H1 (cell line): ENCODE measurements around the gene PLXNA4. TPM values are rescaled to one million over a fixed set of nuclear protein-coding genes. Genes with fewer than 3 reads are reported as not detected.

ENCODE experiments used
- KDM1A ChIP-seq: fragments of 200-600, 300-600 bp; sonication (generic); IDR thresholded peaks from 2 replicates; pipeline ENCODE4 v1.7.1; 2016; ENCODE audit warnings: mild to moderate bottlenecking, low read length, borderline replicate concordance
- POLR2AphosphoS5 ChIP-seq: IDR thresholded peaks from 2 replicates; pipeline ENCODE4 v1.6.1; 2011; ENCODE audit warnings: low read depth, low read length
- POU5F1 ChIP-seq: IDR thresholded peaks from 2 replicates; pipeline ENCODE4 v1.6.1; 2011; ENCODE audit warnings: low read depth, mild to moderate bottlenecking, low read length, moderate library complexity
- SP2 ChIP-seq: IDR thresholded peaks from 2 replicates; pipeline ENCODE4 v1.6.1; 2012; ENCODE audit warnings: mild to moderate bottlenecking, low read length, inconsistent platforms
- polyA plus RNA-seq, 7 experiments: library from polyadenylated mRNA; depleted of rRNA in 3 of 7; stranded (reverse) in 5 of 7; unstranded in 2 of 7; fragments of >200 nt in 5 of 7; fragments of 200-250 nt in 2 of 7; gene quantifications; 1 replicate in 5 of 7; 2 replicates in 1 of 7; 4 replicates in 1 of 7; pipeline versions ENCODE4 v1.2.1 to v1.2.3, GENCODE V29; 2011 to 2013; ENCODE audit warnings: missing spikeins in 2 of 7, mixed read lengths in 2 of 7
- total RNA-seq: library from RNA; stranded (reverse); fragmentation: NEBNext Ultra II Directional; extraction: Animal tissue kit (Norgen Biotek cat#: 25700); gene quantifications from 2 replicates; pipeline ENCODE4 v1.2.1, GENCODE V29; 2021

Gene PLXNA4
- total and polyA plus RNA-seq, 2 of the 8 experiments (the other 6 are each of a cell fraction or from before 2014, with no cell fraction given) = 0.76 to 0.79 TPM

- TF ChIP-seq POLR2AphosphoS5 (no peak), KDM1A (no peak), POU5F1 (no peak), SP2 (no peak)
- TF ChIP-seq, all 59 proteins: peak for 0
Measured at GRCh38 chr7:132508724-132509353, 67.4 kb downstream of the PLXNA4 start (continued).
